ENCODE data around the gene FAM13A.

- no peak for TF ChIP-seq EGR1 (IDR thresholded peaks at IDR 0.05)
- TF ChIP-seq FOXM1 (IDR thresholded peaks at IDR 0.05; ENCODE audit: borderline replicate concordance, low read depth): no peak
- TF ChIP-seq TEAD4 (IDR thresholded peaks at IDR 0.05): no peak
- TF ChIP-seq RAD21 (IDR thresholded peaks at IDR 0.05; ENCODE audit: low read depth): no peak
- no peak for TF ChIP-seq REST (IDR thresholded peaks at IDR 0.05; ENCODE audit: low read depth)
- no peak for TF ChIP-seq CREB1 (IDR thresholded peaks at IDR 0.05; ENCODE audit: low read depth)
- TF ChIP-seq TAF1 (IDR thresholded peaks at IDR 0.05; ENCODE audit: low read depth): no peak
- TF ChIP-seq USF1 (IDR thresholded peaks at IDR 0.05): no peak
- TF ChIP-seq CEBPB (IDR thresholded peaks at IDR 0.05): no peak
- no peak for TF ChIP-seq YY1 (IDR thresholded peaks at IDR 0.05; ENCODE audit: low read depth)
- no peak for TF ChIP-seq EP300 (IDR thresholded peaks at IDR 0.05; ENCODE audit: borderline replicate concordance)
- TF ChIP-seq MAX (IDR thresholded peaks at IDR 0.05): no peak
- TF ChIP-seq TCF12 (IDR thresholded peaks at IDR 0.05; ENCODE audit: low read depth): no peak
Measured at GRCh38 chr4:88761342-88761741, 295.6 kb downstream of the FAM13A start.
